NCI-H1694 treated with DMSO at 0.1 percent for 48 hours (cell line): ENCODE results near the gene GRIFIN.

ENCODE experiments used
- DNase-seq: peaks from one replicate; lab custom pipeline; 2025; lab: John Stamatoyannopoulos, UW

The GRIFIN gene

GRCh38 chr7:2432910-2433712 is 43.1 kb downstream of the GRIFIN start:
- DNase-seq: no peak

DNA sequence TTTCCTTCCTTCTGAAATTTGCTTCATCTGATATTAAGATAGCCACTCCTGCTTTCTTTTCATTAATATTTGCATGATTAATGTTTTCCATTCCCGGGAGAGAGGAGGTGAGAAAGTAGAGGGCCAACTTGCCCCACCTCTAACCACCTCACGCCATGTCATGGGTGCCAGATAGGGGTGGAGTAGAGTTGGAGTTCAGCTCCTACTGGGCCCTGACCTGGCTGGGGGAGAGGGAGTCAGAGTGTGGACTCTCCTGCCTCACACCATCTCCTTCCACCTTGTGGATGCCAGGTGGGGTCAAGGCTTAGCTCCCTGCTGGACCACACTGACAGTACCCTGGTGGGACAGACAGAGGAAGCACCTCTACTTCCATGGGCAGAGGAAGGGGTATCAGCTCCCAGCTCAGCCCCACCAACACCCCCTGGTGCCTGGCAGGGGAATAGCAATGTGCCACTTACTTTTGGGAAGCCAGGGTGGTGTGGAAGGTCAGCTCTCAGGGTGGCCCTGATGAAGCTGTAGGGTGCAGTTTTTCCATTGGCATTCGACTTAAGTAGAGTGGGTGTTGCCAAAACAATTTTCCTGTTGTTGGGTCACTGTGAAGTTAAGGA is 44.8 kb downstream of the GRIFIN start:
- DNase-seq: no peak

DNA sequence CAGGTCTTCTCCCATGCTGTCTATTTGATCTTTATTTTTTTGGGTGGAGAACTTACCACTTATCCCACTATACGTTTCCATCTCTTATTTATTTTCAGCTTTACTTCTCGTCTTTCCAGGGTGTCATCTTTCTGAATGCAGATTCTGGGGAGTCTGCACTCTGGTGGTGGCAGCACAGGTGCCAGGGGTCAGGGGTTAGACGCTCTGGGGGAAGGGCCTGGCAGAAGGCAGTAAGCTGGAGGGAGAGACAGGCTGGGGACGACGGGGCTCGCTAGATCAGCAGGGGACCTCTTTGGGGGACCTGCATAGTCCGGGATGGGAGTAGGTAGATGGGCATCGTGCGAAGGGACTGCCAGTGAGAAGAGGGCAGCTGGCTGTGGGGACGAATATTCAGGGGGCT is 50.4 kb downstream of the GRIFIN start:
- no peak for DNase-seq
